Panc1 (cell line): ENCODE data around the gene TMEM185B. TPM values are rescaled to one million over a fixed set of nuclear protein-coding genes. Genes with fewer than 3 reads are reported as not detected.

Experiments
- ATAC-seq: fragments of 200-7000 bp; cut with Tn5 transposase; 2 replicates; pipeline ENCODE4 v1.9.1; 2020; ENCODE audit warnings: mild to moderate bottlenecking, moderate library complexity
- BruUV-seq: library from RNA; stranded (reverse); fragments of 400-500 nt; replicated peaks from 2 replicates; lab custom pipeline; 2021; lab: Mats Ljungman, UMichigan
- CTCF ChIA-PET: fragments of 300-600 bp; sonication (Branson Sonifier 250); formaldehyde crosslinking; loops from one replicate; lab custom pipeline; 2022; ENCODE audit warnings: antibody characterized with exemption; lab: Charles Lee
- POLR2A ChIA-PET: fragments of 300-600 bp; sonication (Branson Sonifier 250); formaldehyde crosslinking; loops from one replicate; lab custom pipeline; 2022; ENCODE audit warnings: antibody characterized with exemption; lab: Charles Lee
- DNase-seq: peaks from one replicate; pipeline ENCODE4 v3.0.0-alpha.2; 2010; ENCODE audit warnings: low read depth, low spot score
- H3K27ac ChIP-seq: 2 replicates; pipeline ENCODE4 v1.5.1; 2011; ENCODE audit warnings: mild to moderate bottlenecking, low read length, inconsistent platforms
- H3K27me3 ChIP-seq: fragments of 200-500 bp; sonication (Bioruptor generic); 2 replicates; pipeline ENCODE4 v1.6.0; 2014; ENCODE audit warnings: low read length, inconsistent platforms; ENCODE audit not compliant: control insufficient read depth, insufficient read depth
- H3K36me3 ChIP-seq: fragments of 200-500 bp; sonication (Bioruptor generic); 2 replicates; pipeline ENCODE4 v1.5.1; 2014; ENCODE audit warnings: inconsistent platforms, mild to moderate bottlenecking, low read length, moderate library complexity; ENCODE audit not compliant: control insufficient read depth, insufficient read depth
- H3K4me1 ChIP-seq: 2 replicates; pipeline ENCODE4 v1.5.1; 2011; ENCODE audit warnings: inconsistent platforms, mild to moderate bottlenecking, low read length, moderate library complexity; ENCODE audit not compliant: control insufficient read depth, insufficient read depth
- H3K4me3 ChIP-seq, 2 experiments: 2 replicates each; pipeline ENCODE4 v1.5.1; 2011 to 2012; ENCODE audit warnings: low read depth in 2 of 2, low read length in 2 of 2, mild to moderate bottlenecking in 2 of 2, inconsistent platforms in 1 of 2, moderate library complexity in 1 of 2
- H3K9me3 ChIP-seq: fragments of 200-500 bp; sonication (Bioruptor generic); 2 replicates; pipeline ENCODE4 v1.5.1; 2014; ENCODE audit warnings: low read depth, mild to moderate bottlenecking, inconsistent platforms, low read length, moderate library complexity; ENCODE audit not compliant: control insufficient read depth, insufficient read depth
- POLR2AphosphoS5 ChIP-seq: IDR thresholded peaks from 2 replicates; pipeline ENCODE4 v1.6.1; 2012; ENCODE audit warnings: mild to moderate bottlenecking, low read depth, low read length, moderate library complexity
- SIN3A ChIP-seq: IDR thresholded peaks from 2 replicates; pipeline ENCODE4 v1.6.1; 2012; ENCODE audit warnings: low read depth, mild to moderate bottlenecking, low read length, moderate library complexity, borderline replicate concordance; ENCODE audit not compliant: insufficient read depth
- TCF7L2 ChIP-seq: IDR thresholded peaks from 2 replicates; pipeline ENCODE4 v1.6.1; 2011; ENCODE audit warnings: mild to moderate bottlenecking, low read depth, low read length, inconsistent platforms
- in situ Hi-C: cut with HindIII; loops from 2 replicates; pipeline ENCODE4 v1.10.0; 2016; ENCODE audit warnings: low sequenced_read_pairs, low pct_unique_long_range_greater_than_20kb
- intact Hi-C: fragments of 100-400 bp; cut with micrococcal nuclease; formaldehyde crosslinking; loops from one replicate; pipeline ENCODE4 v1.10.0; 2022; ENCODE audit not compliant: unreplicated experiment
- total RNA-seq: library from RNA; stranded (reverse); gene quantifications from one replicate; pipeline ENCODE4 v1.2.1, GENCODE V29; 2021; ENCODE audit not compliant: unreplicated experiment
- TF ChIP-seq, protein P1 (sequence below), 2 experiments: IDR thresholded peaks; 2 replicates each; pipeline ENCODE4 v1.6.1; 2011 to 2012; ENCODE audit warnings: low read depth in 2 of 2, control low read depth in 1 of 2, low read length in 1 of 2, mild to moderate bottlenecking in 1 of 2, moderate library complexity in 1 of 2; ENCODE audit not compliant: insufficient read depth in 1 of 2
- TF ChIP-seq, protein P2 (sequence below): fragments of 450-650 bp; IDR thresholded peaks from 2 replicates; pipeline ENCODE4 v1.5.1; 2017; ENCODE audit warnings: mild to moderate bottlenecking

The TMEM185B gene
- total RNA-seq, 1 experiment from 2014 or later: 54.6 TPM

DNA sequence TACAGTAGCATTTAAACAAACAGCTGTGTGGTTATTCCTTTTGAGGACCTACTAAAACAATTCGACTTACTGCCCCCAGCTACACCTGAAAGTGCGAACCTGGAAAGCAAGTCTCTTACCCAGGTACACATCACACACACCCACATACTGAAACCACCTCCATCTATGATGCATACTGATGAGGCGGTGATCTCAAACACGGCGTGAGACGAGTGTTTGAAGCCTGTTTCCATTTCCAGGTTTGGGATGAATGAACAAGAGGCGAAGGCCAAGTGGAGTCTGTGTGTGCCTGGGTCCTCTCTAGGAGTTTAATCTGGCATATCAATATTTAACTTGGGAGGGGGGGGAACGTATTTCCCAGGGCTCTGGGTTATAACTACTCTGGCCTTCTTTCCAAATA lies 1.6 kb downstream of the TMEM185B start:
- ATAC-seq (no peak), DNase-seq (no peak)
- TF ChIP-seq TCF7L2 (no peak), POLR2AphosphoS5 (no peak), SIN3A (no peak)
- TF ChIP-seq, protein P1, sequence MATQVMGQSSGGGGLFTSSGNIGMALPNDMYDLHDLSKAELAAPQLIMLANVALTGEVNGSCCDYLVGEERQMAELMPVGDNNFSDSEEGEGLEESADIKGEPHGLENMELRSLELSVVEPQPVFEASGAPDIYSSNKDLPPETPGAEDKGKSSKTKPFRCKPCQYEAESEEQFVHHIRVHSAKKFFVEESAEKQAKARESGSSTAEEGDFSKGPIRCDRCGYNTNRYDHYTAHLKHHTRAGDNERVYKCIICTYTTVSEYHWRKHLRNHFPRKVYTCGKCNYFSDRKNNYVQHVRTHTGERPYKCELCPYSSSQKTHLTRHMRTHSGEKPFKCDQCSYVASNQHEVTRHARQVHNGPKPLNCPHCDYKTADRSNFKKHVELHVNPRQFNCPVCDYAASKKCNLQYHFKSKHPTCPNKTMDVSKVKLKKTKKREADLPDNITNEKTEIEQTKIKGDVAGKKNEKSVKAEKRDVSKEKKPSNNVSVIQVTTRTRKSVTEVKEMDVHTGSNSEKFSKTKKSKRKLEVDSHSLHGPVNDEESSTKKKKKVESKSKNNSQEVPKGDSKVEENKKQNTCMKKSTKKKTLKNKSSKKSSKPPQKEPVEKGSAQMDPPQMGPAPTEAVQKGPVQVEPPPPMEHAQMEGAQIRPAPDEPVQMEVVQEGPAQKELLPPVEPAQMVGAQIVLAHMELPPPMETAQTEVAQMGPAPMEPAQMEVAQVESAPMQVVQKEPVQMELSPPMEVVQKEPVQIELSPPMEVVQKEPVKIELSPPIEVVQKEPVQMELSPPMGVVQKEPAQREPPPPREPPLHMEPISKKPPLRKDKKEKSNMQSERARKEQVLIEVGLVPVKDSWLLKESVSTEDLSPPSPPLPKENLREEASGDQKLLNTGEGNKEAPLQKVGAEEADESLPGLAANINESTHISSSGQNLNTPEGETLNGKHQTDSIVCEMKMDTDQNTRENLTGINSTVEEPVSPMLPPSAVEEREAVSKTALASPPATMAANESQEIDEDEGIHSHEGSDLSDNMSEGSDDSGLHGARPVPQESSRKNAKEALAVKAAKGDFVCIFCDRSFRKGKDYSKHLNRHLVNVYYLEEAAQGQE (IDR thresholded peaks at IDR 0.05; ENCODE audit: insufficient read depth in 1 of 2, low read depth in 2 of 2, low read length in 1 of 2): no peak
- TF ChIP-seq, protein P2, sequence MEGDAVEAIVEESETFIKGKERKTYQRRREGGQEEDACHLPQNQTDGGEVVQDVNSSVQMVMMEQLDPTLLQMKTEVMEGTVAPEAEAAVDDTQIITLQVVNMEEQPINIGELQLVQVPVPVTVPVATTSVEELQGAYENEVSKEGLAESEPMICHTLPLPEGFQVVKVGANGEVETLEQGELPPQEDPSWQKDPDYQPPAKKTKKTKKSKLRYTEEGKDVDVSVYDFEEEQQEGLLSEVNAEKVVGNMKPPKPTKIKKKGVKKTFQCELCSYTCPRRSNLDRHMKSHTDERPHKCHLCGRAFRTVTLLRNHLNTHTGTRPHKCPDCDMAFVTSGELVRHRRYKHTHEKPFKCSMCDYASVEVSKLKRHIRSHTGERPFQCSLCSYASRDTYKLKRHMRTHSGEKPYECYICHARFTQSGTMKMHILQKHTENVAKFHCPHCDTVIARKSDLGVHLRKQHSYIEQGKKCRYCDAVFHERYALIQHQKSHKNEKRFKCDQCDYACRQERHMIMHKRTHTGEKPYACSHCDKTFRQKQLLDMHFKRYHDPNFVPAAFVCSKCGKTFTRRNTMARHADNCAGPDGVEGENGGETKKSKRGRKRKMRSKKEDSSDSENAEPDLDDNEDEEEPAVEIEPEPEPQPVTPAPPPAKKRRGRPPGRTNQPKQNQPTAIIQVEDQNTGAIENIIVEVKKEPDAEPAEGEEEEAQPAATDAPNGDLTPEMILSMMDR: no peak
- Histone ChIP-seq H3K27me3 (no peaks in the 10 kb centered on the region), H3K9me3 (no peaks in the 10 kb centered on the region; the same call in 1 of the 2 replicates), H3K4me1 (peaks cover 29% of the 10 kb centered on the region), H3K4me3 (peak overlapping the region; percentile 69 to 70), H3K36me3 (peaks cover 4% of the 10 kb centered on the region; the same call in 1 of the 2 replicates), H3K27ac (peak overlapping the region; percentile 57; the same call in 1 of the 2 replicates)
- TSS peak; percentile 84 for BruUV-seq
- POLR2A ChIA-PET: no interaction called here
- in situ Hi-C loops (no loop called here), intact Hi-C loops (no loop called here)
- CTCF ChIA-PET: no interaction called here

DNA sequence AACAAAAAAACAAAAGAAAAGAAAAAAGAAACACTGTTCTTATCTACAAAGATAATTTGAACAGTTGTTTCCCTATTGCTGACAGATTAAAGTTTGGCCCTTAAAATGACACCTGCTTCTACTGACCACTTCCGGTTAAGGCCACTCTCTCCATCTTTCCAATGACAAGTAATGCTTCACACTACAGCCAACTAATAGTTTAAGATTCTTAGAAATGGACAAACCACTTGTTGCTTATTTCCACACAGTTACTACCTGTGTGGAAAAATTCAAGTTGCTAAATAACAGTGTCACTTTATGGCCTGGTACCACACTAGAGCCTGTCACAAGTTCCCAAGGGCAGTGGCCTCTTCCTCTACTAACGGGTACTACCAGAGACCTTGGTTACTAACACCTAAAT lies 2.4 kb downstream of the TMEM185B start:
- ChIA-PET CTCF (no interaction called here), POLR2A (no interaction called here)
- Histone ChIP-seq H3K4me3 (peak overlapping the region in 1 of 2 experiments; percentile 69; a peak in 1 of 4 replicates), H3K9me3 (no peaks in the 10 kb centered on the region; the same call in 1 of the 2 replicates), H3K27ac (no peak overlapping the region), H3K4me1 (peaks cover 29% of the 10 kb centered on the region), H3K36me3 (peaks cover 4% of the 10 kb centered on the region; the same call in 1 of the 2 replicates), H3K27me3 (no peaks in the 10 kb centered on the region)
- no TSS peak for BruUV-seq
- intact Hi-C loops: no loop called here
- DNase-seq (no peak), ATAC-seq (no peak)
- TF ChIP-seq, protein P2: no peak
- TF ChIP-seq SIN3A (no peak), POLR2AphosphoS5 (no peak), TCF7L2 (no peak)
- TF ChIP-seq, protein P1 (IDR thresholded peaks at IDR 0.05; ENCODE audit: insufficient read depth in 1 of 2, low read depth in 2 of 2, low read length in 1 of 2): no peak
- in situ Hi-C loops: no loop called here
